K562 (cell line): Measurements from ENCODE around the gene FGG. TPM values are rescaled to one million over a fixed set of nuclear protein-coding genes. Genes with fewer than 3 reads are reported as not detected.

Experiments
- ATAC-seq: fragments of 200-7000 bp; cut with Tn5 transposase; 3 replicates; pipeline ENCODE4 v1.9.1; 2020; ENCODE audit warnings: moderate library complexity
- BruUV-seq: library from RNA; stranded (reverse); fragments of 400-500 nt; replicated peaks from 2 replicates; lab custom pipeline; 2021; lab: Mats Ljungman, UMichigan
- CTCF ChIA-PET: fragments of 300-600 bp; formaldehyde crosslinking; extraction: SDS; loops from one replicate; lab custom pipeline; 2021; ENCODE audit warnings: low intra/inter-chr PET ratio; lab: Yijun Ruan, JAX
- POLR2A ChIA-PET: fragments of 300-600, 350-650 bp; sonication (Branson Sonifier 250); formaldehyde crosslinking; extraction: SDS; loops from one replicate; lab custom pipeline; 2021; ENCODE audit warnings: antibody characterized with exemption, inconsistent platforms; lab: Yijun Ruan, JAX
- DNase-seq, 4 experiments: peaks; one replicate each; pipeline versions ENCODE4 v3.0.0 to v3.0.0-alpha.2; 2011 to 2018; ENCODE audit warnings: low spot score in 3 of 4, mixed read lengths in 3 of 4; ENCODE audit errors: extremely low read depth in 1 of 4
- FAIRE-seq: peaks from 2 replicates; lab custom pipeline; 2011; peaks lifted over from hg19 to GRCh38; lab: Jason Lieb, UNC
- H2AFZ ChIP-seq: 2 replicates; pipeline ENCODE4 v1.6.0; 2011; ENCODE audit warnings: low read depth, low read length, control low read depth, inconsistent platforms
- H3K27ac ChIP-seq: fragments of 200-600 bp; 3 replicates; pipeline ENCODE4 v1.8.0; 2011; ENCODE audit warnings: low read depth, mild to moderate bottlenecking, control low read depth, inconsistent platforms, low read length, moderate library complexity, mixed read lengths; ENCODE audit errors: extremely low read depth
- H3K27me3 ChIP-seq, 2 experiments: fragments of 300-600 bp in 1 of 2; 2 replicates in 1 of 2; 3 replicates in 1 of 2; pipeline versions ENCODE4 v1.6.0 to v1.8.0; 2011; ENCODE audit warnings: inconsistent platforms in 2 of 2, low read length in 2 of 2, mild to moderate bottlenecking in 1 of 2, mixed read lengths in 1 of 2, moderate library complexity in 1 of 2; ENCODE audit not compliant: control insufficient read depth in 2 of 2, insufficient read depth in 2 of 2
- H3K36me3 ChIP-seq: fragments of 300-600 bp; 3 replicates; pipeline ENCODE4 v1.8.0; 2011; ENCODE audit warnings: mild to moderate bottlenecking, low read length, inconsistent platforms; ENCODE audit not compliant: control insufficient read depth, insufficient read depth
- H3K4me1 ChIP-seq, 2 experiments: fragments of 200-600 bp in 1 of 2; replicated peaks in 1 of 2; 2 replicates in 1 of 2; 3 replicates in 1 of 2; pipeline versions ENCODE4 v1.5.1 to v1.8.0; 2011; ENCODE audit warnings: inconsistent platforms in 2 of 2, low read length in 2 of 2, mild to moderate bottlenecking in 1 of 2, mixed read lengths in 1 of 2, moderate library complexity in 1 of 2; ENCODE audit not compliant: control insufficient read depth in 2 of 2, insufficient read depth in 2 of 2
- H3K4me2 ChIP-seq: 2 replicates; pipeline ENCODE4 v1.6.1; 2011; ENCODE audit warnings: low read length, control low read depth, inconsistent platforms, mixed read lengths; ENCODE audit not compliant: insufficient read depth
- H3K4me3 ChIP-seq: fragments of 200-600 bp; sonication (generic), shearing (Covaris generic); 2 replicates; pipeline ENCODE4 v1.5.1; 2016; ENCODE audit warnings: control low read depth, inconsistent platforms
- H3K79me2 ChIP-seq: fragments of 200-600 bp; 3 replicates; pipeline ENCODE4 v1.8.0; 2011; ENCODE audit warnings: low read length, inconsistent platforms; ENCODE audit not compliant: control insufficient read depth, insufficient read depth
- H3K9ac ChIP-seq, 2 experiments: 2 replicates each; pipeline versions ENCODE4 v1.6.0 to v1.6.1; 2011; ENCODE audit warnings: low read depth in 2 of 2, low read length in 2 of 2, control low read depth in 1 of 2, inconsistent platforms in 1 of 2, mild to moderate bottlenecking in 1 of 2, mixed read lengths in 1 of 2; ENCODE audit not compliant: insufficient read depth in 1 of 2
- H3K9me1 ChIP-seq: one replicate; pipeline ENCODE4 v1.6.0; 2011; ENCODE audit warnings: inconsistent platforms, mild to moderate bottlenecking, low read length, moderate library complexity; ENCODE audit not compliant: control insufficient read depth, insufficient read depth
- H3K9me3 ChIP-seq: replicated peaks from 2 replicates; pipeline ENCODE4 v1.5.1; 2011; ENCODE audit warnings: low read depth, low read length, inconsistent platforms; ENCODE audit not compliant: control insufficient read depth, insufficient read depth
- H4K20me1 ChIP-seq: replicated peaks from 2 replicates; pipeline ENCODE4 v1.6.1; 2011; ENCODE audit warnings: low read length, inconsistent platforms, mixed read lengths; ENCODE audit not compliant: control insufficient read depth, insufficient read depth
- BRD9 ChIP-seq: fragments of 450-650 bp; IDR thresholded peaks from 2 replicates; pipeline ENCODE4 v1.6.1; 2018; ENCODE audit warnings: low read depth; ENCODE audit not compliant: partially characterized antibody
- CAMTA2 ChIP-seq: fragments of 250-450 bp; sonication (Bioruptor Pico); conservative IDR thresholded peaks from 2 replicates; pipeline ENCODE4 v1.5.1; 2022
- NCOR1 ChIP-seq: fragments of 450-650 bp; IDR thresholded peaks from 2 replicates; pipeline ENCODE4 v1.6.1; 2016; ENCODE audit warnings: mild to moderate bottlenecking, moderate library complexity
- POLR2AphosphoS2 ChIP-seq: IDR thresholded peaks from 2 replicates; pipeline ENCODE4 v1.6.1; 2012; ENCODE audit warnings: low read length, improper control_type of control experiment
- POLR2B ChIP-seq: fragments of 450-650 bp; IDR thresholded peaks from 2 replicates; pipeline ENCODE4 v1.6.1; 2018; ENCODE audit warnings: low read depth; ENCODE audit not compliant: partially characterized antibody
- PTTG1 ChIP-seq: fragments of 450-650 bp; IDR thresholded peaks from 2 replicates; pipeline ENCODE4 v1.6.1; 2016; ENCODE audit warnings: low read depth, mild to moderate bottlenecking, missing genetic modification characterization, missing compliant biosample characterization
- ZNF695 ChIP-seq: fragments of 450-650 bp; formaldehyde crosslinking; IDR thresholded peaks from 2 replicates; pipeline ENCODE4 v1.4.0; 2020; ENCODE audit warnings: mild to moderate bottlenecking, moderate library complexity
- WGBS: fragments of 100-300 bp; shearing (Covaris generic); methylation state at CpG from one replicate; pipeline ENCODE4 v1.1.6; 2016; ENCODE audit warnings: low coverage, mixed read lengths; ENCODE audit not compliant: insufficient coverage; ENCODE audit errors: missing lambda C conversion rate; 5-methylcytosine and 5-hydroxymethylcytosine counted together
- in situ Hi-C: fragments of 300-500 bp; cut with MboI; formaldehyde crosslinking; loops from 4 replicates; pipeline ENCODE4 v1.15.0; 2018; ENCODE audit warnings: inconsistent platforms, mixed read lengths
- intact Hi-C: fragments of 100-400 bp; cut with micrococcal nuclease; formaldehyde crosslinking; loops from 2 replicates; pipeline ENCODE4 v1.14.2; 2022
- polyA plus RNA-seq, 8 experiments: library from polyadenylated mRNA; depleted of rRNA in 4 of 8; stranded (reverse) in 5 of 8; unstranded in 3 of 8; fragments of >200 nt; fragmentation: Nextera tagmentation in 2 of 8; fragmentation: Illumina TruSeq in 1 of 8; extraction: Ambion mirVana in 2 of 8; extraction: Trizol in 1 of 8; gene quantifications; 2 replicates each; pipeline versions ENCODE4 v1.2.1 to v1.2.3, GENCODE V29; 2011 to 2014; ENCODE audit warnings: inconsistent platforms in 1 of 8, missing spikeins in 1 of 8
- total RNA-seq, 7 experiments: library from RNA; depleted of rRNA in 6 of 7; stranded (reverse); fragments of >200 nt in 6 of 7; fragmentation: Illumina TruSeq in 2 of 7; extraction: Trizol in 2 of 7; gene quantifications; 2 replicates each; pipeline versions ENCODE4 v1.2.1 to v1.2.3, GENCODE V29; 2011 to 2021; ENCODE audit warnings: low replicate concordance in 1 of 7

Gene FGG
- total and polyA plus RNA-seq, 9 of the 15 experiments (the other 6 are each of a cell fraction or from before 2014, with no cell fraction given): 0.08 to 2.2 (median 0.33) TPM; not detected in 2

GRCh38 chr4:154589296-154590197 is 22.9 kb downstream of the FGG start:
- Histone ChIP-seq H3K9me3 (no peaks in the 10 kb centered on the region), H3K79me2 (no peaks in the 10 kb centered on the region), H2AFZ (no peak overlapping the region), H3K27me3 (0 out of 5 replicates have a peak, but pooled peaks cover 0 to 2% of the 10 kb centered on the region in 2 experiments), H3K9ac (no peak overlapping the region), H4K20me1 (no peaks in the 10 kb centered on the region), H3K4me2 (no peak overlapping the region), H3K9me1 (no peaks in the 10 kb centered on the region), H3K4me1 (no peaks in the 10 kb centered on the region; a peak in 1 of 5 replicates), H3K36me3 (no peaks in the 10 kb centered on the region), H3K27ac (no peak overlapping the region), H3K4me3 (no peak overlapping the region)
- ChIA-PET POLR2A (interaction anchor here (1.2 kb wide), 1 partner anchor 9 kb away, joined by 8 read pairs; no protein-coding TSS in a partner anchor), CTCF (no interaction called here)
- in situ Hi-C loops: no loop called here
- ATAC-seq (no peak), FAIRE-seq (no peak), DNase-seq (no peak)
- WGBS: 5% methylated on average over 7 of the region's 7 CpGs
- no TSS peak for BruUV-seq
- intact Hi-C loops: no loop called here
- TF ChIP-seq CAMTA2 (CRISPR knock-in tag) (no peak), NCOR1 (no peak), ZNF695 (CRISPR knock-in tag) (no peak), BRD9 (no peak), PTTG1 (tag) (no peak), POLR2B (no peak), POLR2AphosphoS2 (no peak)
